ENCODE results near the gene ASB14.

Gene ASB14

GRCh38 chr3:57257678-57258077 lies 34.8 kb downstream of the ASB14 start:
- DNase-seq, result no peak

- no peak for DNase-seq
Measured at GRCh38 chr3:57256844-57257243, 35.6 kb downstream of the ASB14 start.

GRCh38 chr3:57252404-57252803 lies 40.1 kb downstream of the ASB14 start:
- DNase-seq, result no peak

GRCh38 chr3:57244946-57245345 lies 47.5 kb downstream of the ASB14 start:
- DNase-seq, result no peak

GRCh38 chr3:57234613-57235575 lies 57.6 kb downstream of the ASB14 start:
- DNase-seq, result no peak

GRCh38 chr3:57233799-57234198 lies 58.7 kb downstream of the ASB14 start:
- no peak for DNase-seq

GRCh38 chr3:57230006-57230405 lies 62.5 kb downstream of the ASB14 start:
- no peak for DNase-seq

GRCh38 chr3:57227930-57228751 lies 64.3 kb downstream of the ASB14 start:
- DNase-seq, result peak; percentile 20

GRCh38 chr3:57227204-57227929 lies 65.1 kb downstream of the ASB14 start, which contains the start of gene APPL1:
Gene APPL1, plus strand, starts transcription at chr3:57227729. Its CDS starts 155 bp downstream, at chr3:57227884.
- DNase-seq, result peak; percentile 83

- DNase-seq, result no peak
Measured at GRCh38 chr3:57226176-57226575, 66.3 kb downstream of the ASB14 start.

- DNase-seq, result no peak
Measured at GRCh38 chr3:57224856-57225255, 67.6 kb downstream of the ASB14 start.

- no peak for DNase-seq
Measured at GRCh38 chr3:57221883-57222282, 70.6 kb downstream of the ASB14 start.
